Muscle layer of colon (tissue), 2 donors: Measurements from ENCODE around the gene SPIRE1.
"Not testable (repeated sequence)": the region's sequence is repeated elsewhere in the genome, so short reads cannot be mapped to it uniquely, and the experiment has no call there.

Experiments used
- H3K27ac ChIP-seq: one replicate; pipeline ENCODE4 v1.7.0; 2013; ENCODE audit warnings: low read depth, mild to moderate bottlenecking, low read length, moderate library complexity
- H3K27me3 ChIP-seq, 2 donors: one replicate each; pipeline ENCODE4 v1.7.0; 2013; ENCODE audit warnings: low read length in 2 of 2, mild to moderate bottlenecking in 2 of 2; ENCODE audit not compliant: insufficient read depth in 2 of 2, control insufficient read depth in 1 of 2
- H3K36me3 ChIP-seq: one replicate; pipeline ENCODE4 v1.7.0; 2013; ENCODE audit warnings: mild to moderate bottlenecking, low read length; ENCODE audit not compliant: insufficient read depth
- H3K4me1 ChIP-seq: one replicate; pipeline ENCODE4 v1.7.0; 2013; ENCODE audit warnings: mild to moderate bottlenecking, low read length; ENCODE audit not compliant: insufficient read depth
- H3K4me3 ChIP-seq, 2 donors: one replicate each; pipeline ENCODE4 v1.7.0; 2013; ENCODE audit warnings: low read length in 2 of 2, low read depth in 1 of 2, mild to moderate bottlenecking in 1 of 2, moderate library complexity in 1 of 2
- H3K9ac ChIP-seq: one replicate; pipeline ENCODE4 v1.7.0; 2013; ENCODE audit warnings: low read length
- H3K9me3 ChIP-seq: one replicate; pipeline ENCODE4 v1.7.0; 2013; ENCODE audit warnings: mild to moderate bottlenecking, low read length
- donor health status: abdominal sarcoma.
- donor health status: Adenocarcinoma of cecum.

Gene SPIRE1

DNA sequence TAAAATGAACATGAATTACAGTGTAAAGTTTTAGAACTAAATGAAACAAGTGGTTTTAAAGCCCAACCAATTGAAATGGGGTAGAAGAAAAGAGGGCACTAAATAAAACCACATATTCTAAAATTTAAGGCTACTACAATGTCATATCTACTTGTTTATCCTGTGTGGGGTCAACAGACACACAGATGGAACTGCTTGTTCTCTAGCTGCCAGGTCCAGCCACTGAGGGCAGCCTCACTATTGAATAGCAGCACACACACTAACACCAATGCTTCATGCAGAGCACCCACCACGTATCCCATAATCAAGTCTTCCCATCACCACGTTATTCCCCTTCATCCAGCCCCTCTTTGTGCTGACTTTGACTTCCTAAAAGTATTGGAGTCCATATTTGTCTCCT, 88.1 kb downstream of the SPIRE1 start:
- no peaks in the 10 kb centered on the region for H3K4me1 ChIP-seq
- no peak overlapping the region for H3K9ac ChIP-seq
- H3K27ac ChIP-seq: no peak overlapping the region
- no peaks in the 10 kb centered on the region for H3K36me3 ChIP-seq
- H3K9me3 ChIP-seq: no peaks in the 10 kb centered on the region
- H3K4me3 ChIP-seq: no peak overlapping the region
- no peaks in the 10 kb centered on the region for H3K27me3 ChIP-seq

DNA sequence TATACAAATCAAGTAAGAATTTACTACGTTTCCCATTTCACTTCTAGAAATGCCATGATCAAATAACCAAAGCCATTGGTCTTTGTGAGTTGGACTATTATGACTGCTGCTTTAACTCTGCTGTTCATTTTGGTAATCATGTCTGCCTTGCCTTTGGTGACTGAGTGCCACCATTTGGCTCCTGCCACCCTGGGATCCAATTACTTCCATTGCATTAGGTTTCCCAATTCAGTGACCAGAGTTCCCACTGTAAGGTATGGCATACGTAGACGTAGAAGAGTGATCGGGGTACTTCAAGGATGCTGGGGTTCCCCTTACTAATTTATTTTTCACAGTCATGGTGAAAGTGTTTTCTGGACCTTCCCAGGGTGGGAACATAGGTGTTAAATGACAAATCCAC, 90.1 kb downstream of the SPIRE1 start:
- H3K4me3 ChIP-seq: no peak overlapping the region
- no peaks in the 10 kb centered on the region for H3K9me3 ChIP-seq
- no peaks in the 10 kb centered on the region for H3K27me3 ChIP-seq
- no peaks in the 10 kb centered on the region for H3K4me1 ChIP-seq
- no peak overlapping the region for H3K9ac ChIP-seq
- no peaks in the 10 kb centered on the region for H3K36me3 ChIP-seq
- H3K27ac ChIP-seq: no peak overlapping the region

DNA sequence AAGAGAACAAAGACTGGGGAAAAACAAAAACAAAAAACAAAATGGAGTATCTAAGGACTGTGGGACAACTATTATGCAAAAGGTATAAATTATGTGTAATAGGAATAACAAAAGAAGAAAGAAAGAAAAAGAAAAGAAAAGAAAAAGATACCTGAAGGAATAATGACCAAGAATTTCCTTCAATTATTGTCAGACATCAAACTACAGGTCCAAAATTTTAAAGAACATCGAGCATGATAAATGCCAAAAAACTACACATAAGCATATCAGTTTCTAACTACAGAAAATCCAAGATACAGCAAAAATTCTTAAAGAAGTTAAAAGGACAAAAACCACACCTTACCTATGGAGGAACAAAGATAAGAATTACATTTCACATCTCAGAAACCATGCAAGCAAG, 93.0 kb downstream of the SPIRE1 start:
- H3K9me3 ChIP-seq: no peaks in the 10 kb centered on the region
- no peaks in the 10 kb centered on the region for H3K36me3 ChIP-seq
- no peak overlapping the region for H3K4me3 ChIP-seq
- no peak overlapping the region for H3K27ac ChIP-seq
- H3K9ac ChIP-seq: no peak overlapping the region
- no peaks in the 10 kb centered on the region for H3K27me3 ChIP-seq
- H3K4me1 ChIP-seq: no peaks in the 10 kb centered on the region

DNA sequence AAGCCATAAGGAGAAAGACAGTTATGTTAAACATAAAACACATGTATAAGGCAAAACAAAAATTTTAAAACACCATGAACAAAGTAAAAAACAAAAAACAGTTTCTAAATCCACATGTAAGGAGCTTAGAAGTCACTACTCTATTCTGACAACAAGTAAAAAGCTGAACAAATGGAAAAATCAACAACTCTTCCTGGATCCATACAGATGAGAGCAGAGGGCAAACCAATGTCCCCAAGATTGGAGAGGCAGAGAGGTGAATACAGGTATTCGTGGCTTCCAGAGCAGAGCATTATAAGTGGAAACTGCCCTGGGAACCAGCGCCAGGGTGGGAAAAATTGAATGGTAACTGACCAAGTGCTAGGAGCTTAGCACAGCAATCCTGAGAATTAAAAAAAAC, 93.5 kb downstream of the SPIRE1 start:
- Histone ChIP-seq H3K27me3 (no peaks in the 10 kb centered on the region), H3K4me1 (no peaks in the 10 kb centered on the region), H3K4me3 (no peak overlapping the region), H3K9me3 (no peaks in the 10 kb centered on the region), H3K9ac (no peak overlapping the region), H3K27ac (no peak overlapping the region), H3K36me3 (no peaks in the 10 kb centered on the region)

DNA sequence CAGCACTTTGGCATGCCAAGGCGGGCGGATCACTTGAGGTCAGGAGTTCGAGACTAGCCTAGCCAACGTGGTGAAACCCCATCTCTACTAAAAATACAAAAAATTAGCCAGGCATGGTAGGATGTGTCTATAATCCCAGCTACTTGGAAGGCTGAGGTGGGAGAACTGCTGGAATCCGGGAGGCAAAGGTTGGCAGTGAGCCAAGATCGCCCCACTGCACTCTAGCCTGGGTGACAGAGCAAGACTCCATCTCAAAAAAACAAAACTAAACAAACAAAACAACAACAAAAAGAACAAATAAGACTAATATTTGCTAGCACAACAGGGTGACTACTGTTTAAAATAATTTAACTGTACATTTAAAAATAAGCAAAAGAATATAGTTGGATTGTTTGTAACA, 97.3 kb downstream of the SPIRE1 start:
- H3K9me3 ChIP-seq: not testable (repeated sequence)

DNA sequence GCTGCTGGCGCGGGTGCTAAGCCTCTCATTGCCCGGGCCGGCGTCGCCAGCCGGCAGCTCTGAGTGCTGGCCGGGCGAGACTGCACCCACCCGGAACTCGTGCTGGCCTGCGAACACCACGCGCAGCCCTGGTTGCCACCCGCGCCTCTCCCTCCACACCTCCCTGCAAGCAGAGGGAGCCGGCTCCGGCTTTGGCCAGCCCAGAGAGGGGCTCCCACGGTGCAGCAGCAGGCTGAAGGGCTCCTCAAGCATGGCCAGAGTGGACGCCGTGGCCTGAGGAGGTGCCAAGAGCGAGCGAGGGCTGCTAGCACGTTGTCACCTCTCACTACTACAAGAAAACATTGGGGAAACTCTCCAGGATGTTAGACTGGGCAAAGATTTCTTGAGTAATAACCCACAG, 98.6 kb downstream of the SPIRE1 start:
- Histone ChIP-seq H3K9ac (no peak overlapping the region), H3K27ac (no peak overlapping the region), H3K36me3 (no peaks in the 10 kb centered on the region), H3K27me3 (no peaks in the 10 kb centered on the region), H3K9me3 (no peaks in the 10 kb centered on the region), H3K4me3 (no peak overlapping the region), H3K4me1 (no peaks in the 10 kb centered on the region)

More for the DNA sequence above, 97.3 kb downstream of the SPIRE1 start:
- H3K4me1 ChIP-seq, H3K36me3 ChIP-seq, H3K9ac ChIP-seq, H3K4me3 ChIP-seq, H3K27me3 ChIP-seq, H3K27ac ChIP-seq: not testable (repeated sequence)

DNA sequence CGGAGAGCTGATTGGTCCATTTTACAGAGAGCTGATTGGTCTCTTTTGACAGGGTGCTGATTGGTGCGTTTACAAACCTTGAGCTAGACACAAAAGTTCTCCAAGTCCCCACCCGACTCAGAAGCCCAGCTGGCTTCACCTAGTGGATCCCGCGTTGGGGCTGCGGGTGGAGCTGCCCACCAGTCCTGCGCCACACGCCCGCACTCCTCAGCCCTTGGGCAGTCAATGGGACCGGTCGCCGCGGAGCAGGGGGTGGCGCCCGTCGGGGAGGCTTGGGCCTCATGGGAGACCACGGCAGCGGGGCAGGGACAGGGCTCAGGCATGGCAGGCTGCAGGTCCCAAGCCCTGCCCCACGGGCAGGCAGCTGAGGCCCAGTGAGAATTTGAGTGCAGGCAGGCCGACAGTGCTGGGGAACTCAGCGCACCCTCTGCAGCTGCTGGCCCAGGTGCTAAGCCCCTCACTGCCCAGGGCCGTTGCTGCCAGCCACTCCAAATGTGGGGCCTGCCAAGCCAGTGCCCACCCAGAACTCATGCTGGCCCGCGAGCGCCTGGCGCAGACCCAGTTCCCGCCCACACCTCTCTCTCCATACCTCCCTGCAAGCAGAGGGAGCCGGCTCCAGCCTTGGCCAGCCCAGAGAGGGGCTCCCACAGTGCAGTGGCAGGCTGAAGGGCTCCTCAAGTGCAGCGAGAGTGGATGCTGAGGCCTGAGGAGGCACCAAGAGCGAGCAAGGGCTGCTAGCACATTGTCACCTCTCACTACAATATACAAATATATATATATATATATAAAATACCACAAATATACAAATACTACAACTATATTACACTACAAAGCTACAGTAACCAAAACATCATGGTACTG, 100.7 kb downstream of the SPIRE1 start:
- Histone ChIP-seq H3K27ac (no peak overlapping the region), H3K9me3 (no peaks in the 10 kb centered on the region), H3K4me1 (peaks cover under 1% of the 10 kb centered on the region), H3K4me3 (no peak overlapping the region), H3K9ac (no peak overlapping the region), H3K36me3 (no peaks in the 10 kb centered on the region), H3K27me3 (no peaks in the 10 kb centered on the region)

DNA sequence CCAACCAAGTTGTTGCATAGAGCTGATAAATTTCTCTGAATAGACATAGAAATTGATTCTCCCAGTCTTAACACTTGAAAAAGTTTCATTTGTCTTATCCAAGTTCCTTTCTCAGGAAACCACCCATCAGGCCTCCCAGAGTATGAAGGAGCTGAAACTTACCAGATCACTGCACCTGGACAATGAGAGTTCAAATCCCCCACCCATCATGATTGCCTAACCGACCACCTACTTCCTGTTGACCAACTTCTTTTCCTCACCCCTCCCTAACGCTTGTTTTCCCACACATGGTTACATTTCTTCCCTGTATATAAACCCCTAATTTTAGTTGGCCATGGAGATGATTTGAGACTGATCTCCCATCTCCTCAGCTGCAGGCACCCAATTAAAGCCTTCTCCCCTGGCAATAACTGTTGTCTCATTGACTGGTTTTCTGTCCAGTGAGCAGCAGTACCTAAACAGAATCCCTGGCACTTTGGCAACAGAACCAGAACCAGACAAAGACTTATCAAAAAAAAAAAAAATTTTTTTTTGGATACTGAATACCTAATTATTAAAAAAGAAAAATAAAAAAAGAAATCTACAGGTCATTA, 103.0 kb downstream of the SPIRE1 start:
- Histone ChIP-seq H3K36me3 (no peaks in the 10 kb centered on the region), H3K9me3 (no peaks in the 10 kb centered on the region), H3K27ac (no peak overlapping the region), H3K27me3 (no peaks in the 10 kb centered on the region), H3K4me1 (peaks cover 6% of the 10 kb centered on the region), H3K9ac (no peak overlapping the region), H3K4me3 (no peak overlapping the region)

DNA sequence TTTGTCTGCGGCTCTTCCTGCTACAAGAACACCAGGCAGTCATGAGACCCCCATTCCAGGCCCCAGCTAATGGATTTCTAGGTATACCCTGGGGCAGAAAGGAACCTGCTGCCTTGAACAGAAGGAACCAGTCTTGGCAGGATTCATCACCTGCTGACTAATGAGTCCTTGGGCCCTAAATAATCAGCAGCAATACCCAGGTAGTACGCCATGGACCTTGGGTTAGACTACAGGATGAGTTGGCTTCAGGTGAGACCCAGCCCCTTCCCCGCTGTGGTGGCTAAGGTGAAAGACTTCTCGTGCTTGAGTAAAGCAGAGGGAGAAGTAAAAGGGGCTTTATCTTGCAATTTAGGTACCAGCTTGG, 105.0 kb downstream of the SPIRE1 start:
- Histone ChIP-seq H3K9ac (no peak overlapping the region), H3K27ac (no peak overlapping the region), H3K27me3 (no peaks in the 10 kb centered on the region), H3K4me1 (peaks cover 6% of the 10 kb centered on the region), H3K36me3 (no peaks in the 10 kb centered on the region), H3K9me3 (no peaks in the 10 kb centered on the region), H3K4me3 (no peak overlapping the region)

DNA sequence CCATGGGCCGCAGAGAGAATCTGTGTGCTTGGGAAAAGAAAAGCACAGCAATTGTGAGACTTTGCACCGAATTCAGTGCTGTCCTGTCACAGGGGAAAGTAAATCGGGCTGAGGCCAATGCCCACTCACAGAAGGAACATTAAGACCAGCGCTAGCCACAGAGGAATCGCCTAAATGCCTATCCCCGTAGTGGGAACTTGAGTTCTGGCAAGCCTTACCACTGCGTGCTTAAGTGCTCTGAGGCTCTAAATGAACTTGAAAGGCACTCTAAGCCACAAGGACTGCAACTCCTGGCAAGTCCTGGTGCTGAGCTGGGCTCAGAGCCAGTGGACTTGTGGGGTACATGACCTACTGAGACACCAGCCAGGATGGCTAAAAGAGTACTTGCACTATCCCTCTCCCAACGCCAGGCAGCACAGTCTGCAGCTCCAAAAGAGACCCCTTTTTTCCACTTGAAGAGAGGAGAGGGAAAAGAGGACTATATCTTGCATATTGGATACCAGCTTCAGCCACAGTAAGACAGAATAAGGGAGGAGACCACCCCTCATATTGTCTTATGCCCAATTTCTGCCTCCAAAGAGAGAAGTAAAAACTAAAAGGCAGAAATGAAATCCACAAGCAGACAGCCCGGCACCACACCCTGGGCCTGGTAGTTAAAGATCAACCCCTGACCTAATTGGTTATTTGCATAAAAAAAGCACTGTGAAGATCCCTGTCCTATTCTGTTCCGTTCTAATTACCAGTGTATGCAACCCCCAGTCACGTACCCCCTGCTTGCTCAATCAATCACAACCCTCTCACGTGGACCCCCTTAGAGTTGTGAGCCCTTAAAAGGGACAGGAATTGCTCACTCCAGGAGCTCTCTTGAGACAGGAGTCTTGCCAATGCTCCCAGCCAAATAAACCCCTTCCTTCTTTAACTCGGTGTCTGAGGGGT, 105.7 kb downstream of the SPIRE1 start:
- not testable (repeated sequence) for H3K4me1 ChIP-seq, H3K4me3 ChIP-seq, H3K27ac ChIP-seq, H3K36me3 ChIP-seq, H3K9ac ChIP-seq, H3K9me3 ChIP-seq, H3K27me3 ChIP-seq

DNA sequence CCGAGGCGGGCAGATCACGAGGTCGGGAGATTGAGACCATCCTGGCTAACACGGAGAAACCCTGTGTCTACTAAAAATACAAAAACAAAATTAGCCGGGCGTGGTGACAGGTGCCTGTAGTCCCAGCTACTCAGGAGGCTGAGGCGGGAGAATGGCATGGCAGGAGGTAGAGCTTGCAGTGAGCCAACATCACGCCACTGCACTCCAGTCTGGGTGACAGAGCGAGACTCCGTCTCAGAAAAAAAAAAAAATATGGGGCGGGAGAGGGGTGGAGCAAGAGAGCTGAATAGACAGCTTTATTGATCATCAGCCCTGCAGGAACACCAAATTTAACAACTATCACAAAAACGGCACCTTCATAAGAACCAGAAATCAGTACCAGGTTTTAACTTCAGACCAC, 106.4 kb downstream of the SPIRE1 start:
- not testable (repeated sequence) for H3K27me3 ChIP-seq, H3K9ac ChIP-seq, H3K4me3 ChIP-seq, H3K9me3 ChIP-seq, H3K4me1 ChIP-seq, H3K27ac ChIP-seq, H3K36me3 ChIP-seq
